Epithelial cell of proximal tubule (primary cell): ENCODE data around the gene TEX28. TPM values are rescaled to one million over a fixed set of nuclear protein-coding genes. Genes with fewer than 3 reads are reported as not detected.
"Not testable (repeated sequence)": the region's sequence is repeated elsewhere in the genome, so short reads cannot be mapped to it uniquely, and the experiment has no call there.

ENCODE experiments used
- DNase-seq: peaks from one replicate; pipeline ENCODE4 v3.0.0-alpha.2; 2011; ENCODE audit warnings: low read depth
- H3K4me3 ChIP-seq: 2 replicates; pipeline ENCODE4 v1.5.1; 2011; ENCODE audit warnings: low read depth, mild to moderate bottlenecking, low read length
- total RNA-seq: library from RNA; depleted of rRNA; stranded (reverse); fragments of >200 nt; gene quantifications from 2 replicates; pipeline ENCODE4 v1.2.3, GENCODE V29; 2015
- TF ChIP-seq, protein P1 (sequence below): conservative IDR thresholded peaks from 2 replicates; pipeline ENCODE4 v1.5.1; 2012; ENCODE audit warnings: low read depth, mild to moderate bottlenecking, low read length

TEX28 gene
- total RNA-seq, 1 donor from 2014 or later = not detected

DNA sequence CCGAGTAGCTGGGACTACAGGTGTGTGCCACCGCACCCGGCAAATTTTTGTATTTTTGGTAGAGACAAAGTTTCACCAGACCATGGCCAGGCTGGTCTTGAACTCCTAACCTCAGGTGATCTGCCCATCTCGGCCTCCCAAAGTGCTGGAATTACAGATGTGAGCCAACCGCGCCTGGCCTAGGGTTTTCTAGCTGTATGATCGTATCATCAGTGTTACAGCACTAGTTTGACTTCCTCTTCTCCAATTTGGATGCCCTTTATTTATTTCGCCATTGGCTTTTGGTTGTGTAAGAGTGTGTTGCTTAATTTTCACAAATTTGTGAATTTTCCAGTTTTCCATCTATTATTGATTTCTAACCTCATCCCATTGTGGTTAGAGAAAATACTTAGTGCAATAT is 5.9 kb upstream of the TEX28 start:
- TF ChIP-seq, protein P1, sequence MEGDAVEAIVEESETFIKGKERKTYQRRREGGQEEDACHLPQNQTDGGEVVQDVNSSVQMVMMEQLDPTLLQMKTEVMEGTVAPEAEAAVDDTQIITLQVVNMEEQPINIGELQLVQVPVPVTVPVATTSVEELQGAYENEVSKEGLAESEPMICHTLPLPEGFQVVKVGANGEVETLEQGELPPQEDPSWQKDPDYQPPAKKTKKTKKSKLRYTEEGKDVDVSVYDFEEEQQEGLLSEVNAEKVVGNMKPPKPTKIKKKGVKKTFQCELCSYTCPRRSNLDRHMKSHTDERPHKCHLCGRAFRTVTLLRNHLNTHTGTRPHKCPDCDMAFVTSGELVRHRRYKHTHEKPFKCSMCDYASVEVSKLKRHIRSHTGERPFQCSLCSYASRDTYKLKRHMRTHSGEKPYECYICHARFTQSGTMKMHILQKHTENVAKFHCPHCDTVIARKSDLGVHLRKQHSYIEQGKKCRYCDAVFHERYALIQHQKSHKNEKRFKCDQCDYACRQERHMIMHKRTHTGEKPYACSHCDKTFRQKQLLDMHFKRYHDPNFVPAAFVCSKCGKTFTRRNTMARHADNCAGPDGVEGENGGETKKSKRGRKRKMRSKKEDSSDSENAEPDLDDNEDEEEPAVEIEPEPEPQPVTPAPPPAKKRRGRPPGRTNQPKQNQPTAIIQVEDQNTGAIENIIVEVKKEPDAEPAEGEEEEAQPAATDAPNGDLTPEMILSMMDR = no peak
- DNase-seq = no peak

DNA sequence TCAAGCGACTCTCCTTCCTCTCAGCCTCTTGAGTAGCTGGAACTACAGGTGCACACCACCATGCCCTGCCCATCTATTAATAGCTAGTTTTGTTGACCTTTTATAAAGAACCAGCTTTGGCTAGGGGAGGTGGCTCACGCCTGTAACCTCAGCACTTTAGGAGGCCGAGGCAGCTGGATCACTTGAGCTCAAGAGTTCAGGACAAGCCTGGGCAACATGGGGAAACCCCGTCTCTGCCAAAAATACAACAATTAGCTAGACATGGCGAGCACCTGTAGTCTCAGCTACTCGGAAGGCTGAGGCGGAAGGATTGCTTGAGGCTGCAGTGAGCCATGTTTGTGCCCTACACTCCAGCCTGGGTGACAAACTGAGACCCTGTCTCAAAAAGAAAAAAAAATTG is 3.4 kb upstream of the TEX28 start:
- no peak overlapping the region for H3K4me3 ChIP-seq
- no peak for DNase-seq
- TF ChIP-seq, protein P1 = no peak

More for the DNA sequence above, 5.9 kb upstream of the TEX28 start:
- no peak overlapping the region for H3K4me3 ChIP-seq

DNA sequence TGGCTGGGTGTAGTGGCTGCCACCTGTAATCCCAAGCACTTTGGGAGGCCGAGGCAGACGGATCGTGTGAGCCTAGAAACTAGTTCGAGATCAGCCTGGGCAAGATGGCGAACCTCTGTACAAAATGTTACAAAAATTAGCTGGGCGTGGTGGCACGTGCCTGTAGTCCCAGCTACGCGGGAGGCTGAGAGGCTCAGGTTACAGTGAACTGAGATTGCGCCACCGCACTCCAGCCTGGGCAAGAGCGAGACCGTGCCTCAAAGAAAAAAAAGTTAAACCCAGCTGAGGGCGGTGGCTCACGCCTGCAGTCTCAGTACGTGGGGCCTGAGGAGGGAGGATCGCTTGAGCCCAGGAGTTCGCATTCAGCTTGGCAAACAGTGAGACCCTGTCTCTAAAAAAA is 1.8 kb upstream of the TEX28 start:
- no peak overlapping the region for H3K4me3 ChIP-seq
- no peak for DNase-seq
- TF ChIP-seq, protein P1 = no peak

GRCh38 chrX:154295664-154296310 is 863 bp upstream of the TEX28 start, which contains the start of gene TKTL1:
Gene TKTL1 (plus strand): TSS chrX:154295795. CDS start chrX:154295860, 65 bp downstream.
- H3K4me3 ChIP-seq = no peak within 1 kb of the TSS
- no peak for DNase-seq
- TF ChIP-seq, protein P1 = no peak

DNA sequence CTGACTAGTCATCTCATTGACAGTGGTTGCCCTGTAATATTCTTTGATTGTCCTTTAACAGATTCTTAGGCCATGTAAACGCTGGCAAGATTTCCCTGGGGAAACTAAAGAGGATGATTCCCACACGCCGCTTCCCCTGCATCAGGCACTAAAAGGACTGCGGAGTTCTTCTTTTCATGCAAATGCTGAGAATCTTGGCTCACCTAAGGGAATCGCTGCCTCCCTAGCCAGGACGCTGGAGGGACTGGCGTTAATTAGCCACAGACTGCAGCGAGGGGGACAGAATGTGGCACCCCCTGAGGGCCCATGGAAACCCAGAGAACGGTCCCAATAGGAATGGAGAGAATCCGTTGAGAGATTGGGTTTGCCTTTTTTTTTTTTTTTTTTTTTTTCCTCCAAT is 8.5 kb downstream of the TEX28 start:
- not testable (repeated sequence) for H3K4me3 ChIP-seq, DNase-seq

GRCh38 chrX:154284489-154285338 is 10.2 kb downstream of the TEX28 start:
- not testable (repeated sequence) for DNase-seq, H3K4me3 ChIP-seq

DNA sequence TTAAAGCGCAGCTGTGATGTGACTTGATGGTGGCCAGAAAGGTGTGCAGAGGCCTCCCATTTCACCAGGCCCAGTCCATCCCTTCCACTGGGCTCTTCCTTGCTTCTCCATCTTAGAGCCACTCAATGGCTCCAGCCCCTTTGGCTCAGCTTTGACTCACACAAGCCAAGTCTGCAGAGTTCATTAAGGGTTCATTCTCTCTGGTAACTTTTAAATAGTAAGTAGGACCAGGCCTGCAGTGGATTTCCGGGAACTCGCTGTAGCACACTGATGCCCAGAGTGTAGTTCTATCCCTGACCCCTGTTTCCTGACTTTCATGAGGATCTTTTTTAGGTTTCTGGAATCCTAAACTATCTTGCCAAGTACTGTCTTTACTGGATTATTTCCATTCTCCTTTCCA is 25.7 kb downstream of the TEX28 start:
- not testable (repeated sequence) for DNase-seq, H3K4me3 ChIP-seq

DNA sequence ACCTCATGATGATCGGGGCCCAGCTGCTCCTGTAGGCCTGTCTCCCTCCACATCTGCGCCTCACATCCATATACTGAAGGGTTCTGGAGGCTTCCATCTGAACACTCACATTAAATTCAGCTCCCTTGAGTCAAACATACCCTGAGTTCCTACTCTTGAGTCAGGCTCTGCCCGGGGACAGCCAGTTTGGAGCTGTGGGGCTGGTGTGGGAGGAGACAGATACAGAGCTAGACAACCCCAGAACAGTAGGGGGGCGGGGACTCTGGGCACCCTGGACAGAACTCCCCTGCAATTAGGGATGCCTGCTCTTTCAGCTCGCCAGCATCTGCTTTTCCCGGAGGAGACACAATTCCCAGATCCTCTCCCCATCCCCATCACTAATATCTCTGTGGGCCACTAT is 31.9 kb downstream of the TEX28 start:
- DNase-seq, H3K4me3 ChIP-seq: not testable (repeated sequence)

- H3K4me3 ChIP-seq = not testable (repeated sequence)
Observed at GRCh38 chrX:154258711-154259110, 36.2 kb downstream of the TEX28 start.

GRCh38 chrX:154257282-154257681 is 37.6 kb downstream of the TEX28 start, which contains the start of gene OPN1MW3:
Gene OPN1MW3 (plus strand): TSS chrX:154257582. CDS start chrX:154257620, 38 bp downstream.
- DNase-seq, H3K4me3 ChIP-seq: not testable (repeated sequence)

More at GRCh38 chrX:154258711-154259110, 36.2 kb downstream of the TEX28 start:
- not testable (repeated sequence) for DNase-seq

DNA sequence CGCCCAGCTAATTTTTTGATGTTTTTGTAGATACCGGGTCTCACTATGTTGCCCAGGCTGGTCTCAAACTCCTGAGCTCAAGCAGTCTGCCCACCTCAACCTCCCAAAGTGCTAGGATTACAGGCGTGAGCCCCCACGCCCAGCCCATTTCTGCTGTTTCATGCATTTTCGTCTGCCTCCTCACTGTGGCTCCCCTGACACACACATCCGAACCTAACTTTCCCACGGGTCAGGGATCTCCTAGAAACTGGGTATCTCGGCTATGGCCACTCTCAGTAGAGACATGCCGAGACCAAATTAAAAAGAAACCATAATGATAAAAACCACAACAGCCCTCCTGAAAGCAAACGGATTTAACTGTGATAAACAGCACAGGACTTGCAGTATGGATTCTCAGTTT is 46.8 kb downstream of the TEX28 start:
- DNase-seq = not testable (repeated sequence)

DNA sequence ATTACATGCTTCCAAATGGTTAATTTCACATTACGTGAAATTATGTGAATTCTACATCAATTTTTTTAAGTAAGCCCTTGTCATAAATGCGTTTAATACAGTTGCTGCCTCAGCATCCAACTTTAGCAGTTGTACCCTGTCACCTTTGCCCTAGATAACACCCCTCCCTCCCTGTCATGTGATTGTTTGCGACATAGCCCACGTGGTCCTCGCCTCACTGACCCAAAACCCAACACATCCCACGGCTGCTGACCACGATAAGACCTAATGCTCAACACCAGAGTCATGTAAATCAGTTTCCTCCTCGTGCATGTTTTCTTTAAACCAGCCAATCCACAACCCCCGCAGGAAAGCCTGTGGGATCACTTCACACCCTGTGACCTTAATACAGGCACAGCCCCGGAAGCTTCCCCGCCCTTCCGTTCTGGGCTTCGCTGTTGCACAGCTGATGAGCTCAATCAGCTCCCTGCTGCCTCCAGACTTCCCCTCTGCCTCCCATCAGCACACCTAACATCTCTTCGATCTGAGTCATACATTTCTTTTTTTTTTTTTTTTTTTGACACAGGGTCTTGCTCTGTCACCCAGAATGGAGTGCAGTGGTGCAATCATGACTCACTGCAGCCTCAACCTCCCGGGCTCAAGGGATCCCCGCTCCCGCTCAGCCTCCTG is 47.4 kb downstream of the TEX28 start:
- not testable (repeated sequence) for H3K4me3 ChIP-seq, DNase-seq

More for the DNA sequence above, 46.8 kb downstream of the TEX28 start:
- not testable (repeated sequence) for H3K4me3 ChIP-seq

- not testable (repeated sequence) for H3K4me3 ChIP-seq, DNase-seq
Observed at GRCh38 chrX:154239982-154240503, 54.9 kb downstream of the TEX28 start.
